Endothelial cell (in vitro differentiated cells): ENCODE results near the gene CCSER1. TPM values are rescaled to one million over a fixed set of nuclear protein-coding genes. Genes with fewer than 3 reads are reported as not detected.

ENCODE experiments used
- DNase-seq: peaks from one replicate; pipeline ENCODE4 v3.0.0; 2021; ENCODE audit warnings: low spot score
- H3K27ac Mint-ChIP-seq: one replicate; pipeline ENCODE4 v1.8.0; 2021; ENCODE audit warnings: mixed read lengths, inconsistent platforms; ENCODE audit not compliant: unreplicated experiment
- H3K27me3 Mint-ChIP-seq: one replicate; pipeline ENCODE4 v1.8.0; 2021; ENCODE audit warnings: mild to moderate bottlenecking, moderate library complexity, mixed read lengths, inconsistent platforms; ENCODE audit not compliant: unreplicated experiment
- H3K36me3 Mint-ChIP-seq: one replicate; pipeline ENCODE4 v1.8.0; 2021; ENCODE audit warnings: mild to moderate bottlenecking, low read depth, mixed read lengths, inconsistent platforms; ENCODE audit not compliant: unreplicated experiment
- H3K4me1 Mint-ChIP-seq: one replicate; pipeline ENCODE4 v1.8.0; 2021; ENCODE audit warnings: mild to moderate bottlenecking, mixed read lengths, inconsistent platforms; ENCODE audit not compliant: unreplicated experiment
- H3K4me3 Mint-ChIP-seq: one replicate; pipeline ENCODE4 v1.8.0; 2021; ENCODE audit warnings: mild to moderate bottlenecking, mixed read lengths, inconsistent platforms; ENCODE audit not compliant: unreplicated experiment
- H3K9me3 Mint-ChIP-seq: one replicate; pipeline ENCODE4 v1.8.0; 2021; ENCODE audit warnings: mixed read lengths, inconsistent platforms; ENCODE audit not compliant: unreplicated experiment
- CTCF ChIP-seq: fragments of 200-600 bp; sonication (generic); IDR thresholded peaks from one replicate; pipeline ENCODE4 v1.5.0; 2021; ENCODE audit warnings: antibody characterized with exemption; ENCODE audit not compliant: unreplicated experiment
- total RNA-seq: library from RNA; stranded (reverse); fragmentation: NEBNext Ultra II Directional; extraction: Animal tissue kit (Norgen Biotek cat#: 25700); gene quantifications from one replicate; pipeline ENCODE4 v1.2.1, GENCODE V29; 2021; ENCODE audit not compliant: unreplicated experiment

The CCSER1 gene
- total RNA-seq, 1 donor from 2014 or later: 3.0 TPM

GRCh38 chr4:91598696-91599095 lies 1471.5 kb downstream of the CCSER1 start:
- no peak for TF ChIP-seq CTCF

GRCh38 chr4:91600301-91600700 lies 1473.1 kb downstream of the CCSER1 start:
- DNase-seq: no peak
- H3K4me3 Mint-ChIP-seq: no peak overlapping the region

More at GRCh38 chr4:91598696-91599095, 1471.5 kb downstream of the CCSER1 start:
- Mint-ChIP-seq H3K27ac (no peak overlapping the region), H3K27me3 (no peaks in the 10 kb centered on the region), H3K4me1 (peaks cover 6% of the 10 kb centered on the region), H3K36me3 (no peaks in the 10 kb centered on the region), H3K4me3 (no peak overlapping the region), H3K9me3 (no peaks in the 10 kb centered on the region)
- no peak for DNase-seq

GRCh38 chr4:91601401-91601800 lies 1474.2 kb downstream of the CCSER1 start:
- H3K27me3 Mint-ChIP-seq: no peaks in the 10 kb centered on the region
- H3K36me3 Mint-ChIP-seq: no peaks in the 10 kb centered on the region
- no peak overlapping the region for H3K4me3 Mint-ChIP-seq
- no peaks in the 10 kb centered on the region for H3K9me3 Mint-ChIP-seq
- H3K27ac Mint-ChIP-seq: no peak overlapping the region
- DNase-seq: no peak
- no peak for TF ChIP-seq CTCF
- H3K4me1 Mint-ChIP-seq: peaks cover 3% of the 10 kb centered on the region

More at GRCh38 chr4:91600301-91600700, 1473.1 kb downstream of the CCSER1 start:
- H3K27ac Mint-ChIP-seq: no peak overlapping the region
- H3K9me3 Mint-ChIP-seq: no peaks in the 10 kb centered on the region
- no peak for TF ChIP-seq CTCF
- peaks cover 6% of the 10 kb centered on the region for H3K4me1 Mint-ChIP-seq
- no peaks in the 10 kb centered on the region for H3K27me3 Mint-ChIP-seq
- no peaks in the 10 kb centered on the region for H3K36me3 Mint-ChIP-seq

GRCh38 chr4:91611782-91612181 lies 1484.6 kb downstream of the CCSER1 start:
- TF ChIP-seq CTCF: no peak
- Mint-ChIP-seq H3K27ac (no peak overlapping the region), H3K4me3 (no peak overlapping the region), H3K4me1 (no peaks in the 10 kb centered on the region), H3K36me3 (no peaks in the 10 kb centered on the region), H3K27me3 (no peaks in the 10 kb centered on the region), H3K9me3 (no peaks in the 10 kb centered on the region)
- no peak for DNase-seq

- H3K9me3 Mint-ChIP-seq: no peaks in the 10 kb centered on the region
- peaks cover 3% of the 10 kb centered on the region for H3K36me3 Mint-ChIP-seq
- no peak for DNase-seq
- H3K4me3 Mint-ChIP-seq: no peak overlapping the region
- peaks cover 25% of the 10 kb centered on the region for H3K4me1 Mint-ChIP-seq
- TF ChIP-seq CTCF: no peak
- peaks cover 5% of the 10 kb centered on the region for H3K27me3 Mint-ChIP-seq
- H3K27ac Mint-ChIP-seq: no peak overlapping the region
Observed at GRCh38 chr4:91620952-91621351, 1493.8 kb downstream of the CCSER1 start.
